H1 (cell line): ENCODE data around the gene UGT1A6. TPM values are rescaled to one million over a fixed set of nuclear protein-coding genes. Genes with fewer than 3 reads are reported as not detected.

Experiments
- CTCF ChIA-PET: fragments of 300-600 bp; sonication (Branson Sonifier 250); formaldehyde crosslinking; loops from one replicate; lab custom pipeline; 2021; ENCODE audit not compliant: partially characterized antibody; lab: Charles Lee
- POLR2A ChIA-PET: fragments of 300-600 bp; sonication (Branson Sonifier 250); formaldehyde crosslinking; loops from one replicate; lab custom pipeline; 2021; ENCODE audit warnings: inconsistent platforms; ENCODE audit not compliant: partially characterized antibody; lab: Charles Lee
- DNase-seq, 2 experiments: peaks; one replicate each; pipeline versions ENCODE4 v3.0.0 to v3.0.0-alpha.2; 2010 to 2022; ENCODE audit warnings: low spot score in 2 of 2, low read depth in 1 of 2, mixed read lengths in 1 of 2
- FAIRE-seq: peaks from 2 replicates; lab custom pipeline; 2011; peaks lifted over from hg19 to GRCh38; lab: Jason Lieb, UNC
- H2AFZ ChIP-seq: 2 replicates; pipeline ENCODE4 v1.8.1; 2012; ENCODE audit warnings: low read length, inconsistent platforms
- H2AK5ac ChIP-seq: 2 replicates; pipeline ENCODE4 v1.6.1; 2013; ENCODE audit warnings: low read depth, low read length
- H2BK120ac ChIP-seq: replicated peaks from 2 replicates; pipeline ENCODE3; 2013; ENCODE audit warnings: low read depth, low read length, inconsistent platforms
- H2BK12ac ChIP-seq: 2 replicates; pipeline ENCODE4 v1.6.1; 2013; ENCODE audit warnings: low read depth, low read length
- H2BK15ac ChIP-seq: 2 replicates; pipeline ENCODE4 v1.6.1; 2013; ENCODE audit warnings: low read length
- H2BK20ac ChIP-seq: 2 replicates; pipeline ENCODE4 v1.6.1; 2013; ENCODE audit warnings: low read length
- H2BK5ac ChIP-seq: 2 replicates; pipeline ENCODE4 v1.6.1; 2013; ENCODE audit warnings: low read depth, low read length
- H3K14ac ChIP-seq: 2 replicates; pipeline ENCODE4 v1.6.1; 2013; ENCODE audit warnings: inconsistent platforms; ENCODE audit not compliant: insufficient read length
- H3K18ac ChIP-seq: 2 replicates; pipeline ENCODE4 v1.6.1; 2013; ENCODE audit warnings: low read length; ENCODE audit errors: extremely low read depth
- H3K23ac ChIP-seq: 2 replicates; pipeline ENCODE4 v1.6.1; 2013; ENCODE audit warnings: inconsistent platforms; ENCODE audit not compliant: insufficient read length
- H3K23me2 ChIP-seq: 2 replicates; pipeline ENCODE4 v1.6.1; 2013; ENCODE audit warnings: low read depth, low read length
- H3K27ac ChIP-seq: 2 replicates; pipeline ENCODE4 v1.6.1; 2011; ENCODE audit warnings: low read depth, low read length, inconsistent platforms
- H3K27me3 ChIP-seq, 4 experiments: replicated peaks in 1 of 4; 1 replicate in 1 of 4; 2 replicates in 3 of 4; pipeline versions ENCODE4 v1.6.1 to v1.8.1; 2011 to 2013; ENCODE audit warnings: low read length in 3 of 4, mild to moderate bottlenecking in 3 of 4, inconsistent platforms in 2 of 4, mixed read lengths in 2 of 4, moderate library complexity in 1 of 4; ENCODE audit not compliant: control insufficient read depth in 3 of 4, insufficient read depth in 3 of 4; ENCODE audit errors: extremely low read depth in 1 of 4
- H3K36me3 ChIP-seq, 4 experiments: 2 replicates each; pipeline versions ENCODE4 v1.6.1 to v1.8.1; 2011 to 2013; ENCODE audit warnings: mild to moderate bottlenecking in 4 of 4, low read length in 3 of 4, moderate library complexity in 2 of 4, control low read depth in 1 of 4, inconsistent platforms in 1 of 4; ENCODE audit not compliant: insufficient read depth in 4 of 4, control insufficient read depth in 2 of 4
- H3K4ac ChIP-seq: replicated peaks from 2 replicates; pipeline ENCODE3; 2013; ENCODE audit warnings: low read length, low read depth, mixed read lengths, inconsistent platforms; ENCODE audit not compliant: insufficient read length
- H3K4me1 ChIP-seq, 4 experiments: replicated peaks in 1 of 4; 1 replicate in 1 of 4; 2 replicates in 3 of 4; pipeline versions ENCODE4 v1.6.1 to v1.8.1; 2011 to 2013; ENCODE audit warnings: low read length in 3 of 4, inconsistent platforms in 2 of 4, mixed read lengths in 1 of 4; ENCODE audit not compliant: insufficient read depth in 4 of 4, control insufficient read depth in 3 of 4
- H3K4me2 ChIP-seq, 2 experiments: 2 replicates each; pipeline versions ENCODE4 v1.6.1 to v1.8.1; 2011 to 2013; ENCODE audit warnings: low read depth in 2 of 2, low read length in 2 of 2, control low read depth in 1 of 2, inconsistent platforms in 1 of 2, mild to moderate bottlenecking in 1 of 2; ENCODE audit not compliant: insufficient read depth in 1 of 2
- H3K4me3 ChIP-seq, 4 experiments: fragments of 200-600, 300-600 bp in 1 of 4; sonication (generic), shearing (Covaris generic), sonication (Bioruptor Twin) in 1 of 4; 2 replicates each; pipeline versions ENCODE4 v1.5.1 to v1.8.1; 2011 to 2016; ENCODE audit warnings: low read length in 4 of 4, low read depth in 3 of 4, control low read depth in 2 of 4, inconsistent platforms in 2 of 4, mild to moderate bottlenecking in 2 of 4, mixed read lengths in 1 of 4, moderate library complexity in 1 of 4; ENCODE audit not compliant: insufficient read depth in 2 of 4; ENCODE audit errors: extremely low read depth in 1 of 4
- H3K56ac ChIP-seq: replicated peaks from 2 replicates; pipeline ENCODE3; 2013; ENCODE audit warnings: low read depth, mild to moderate bottlenecking, mixed read lengths, low read length, inconsistent platforms; ENCODE audit not compliant: insufficient read length
- H3K79me1 ChIP-seq: 2 replicates; pipeline ENCODE4 v1.6.1; 2013; ENCODE audit warnings: low read depth, low read length, control low read depth
- H3K79me2 ChIP-seq, 2 experiments: 2 replicates each; pipeline versions ENCODE4 v1.6.1 to v1.8.1; 2012 to 2013; ENCODE audit warnings: low read length in 2 of 2, mild to moderate bottlenecking in 2 of 2, inconsistent platforms in 1 of 2; ENCODE audit not compliant: insufficient read depth in 2 of 2, control insufficient read depth in 1 of 2
- H3K9ac ChIP-seq, 4 experiments: replicated peaks in 1 of 4; 1 replicate in 1 of 4; 2 replicates in 3 of 4; pipeline versions ENCODE4 v1.6.1 to v1.8.1; 2011 to 2013; ENCODE audit warnings: low read depth in 3 of 4, low read length in 3 of 4, control low read depth in 2 of 4, mild to moderate bottlenecking in 2 of 4, moderate library complexity in 2 of 4, inconsistent platforms in 1 of 4; ENCODE audit errors: extremely low read depth in 1 of 4
- H3K9me3 ChIP-seq, 2 experiments: 2 replicates each; pipeline versions ENCODE4 v1.6.1 to v1.8.1; 2012 to 2013; ENCODE audit warnings: mild to moderate bottlenecking in 2 of 2, moderate library complexity in 2 of 2, control low read depth in 1 of 2, inconsistent platforms in 1 of 2, low read depth in 1 of 2, low read length in 1 of 2, mixed read lengths in 1 of 2; ENCODE audit not compliant: insufficient read depth in 2 of 2
- H4K20me1 ChIP-seq, 2 experiments: replicated peaks in 1 of 2; 2 replicates each; pipeline versions ENCODE3 to v1.8.1; 2011 to 2013; ENCODE audit warnings: inconsistent platforms in 2 of 2, low read length in 2 of 2, mild to moderate bottlenecking in 1 of 2; ENCODE audit not compliant: insufficient read depth in 2 of 2, control insufficient read depth in 1 of 2
- H4K5ac ChIP-seq: 2 replicates; pipeline ENCODE4 v1.6.1; 2013; ENCODE audit warnings: low read length, low read depth, mixed read lengths, inconsistent platforms; ENCODE audit not compliant: insufficient read length
- H4K8ac ChIP-seq: 2 replicates; pipeline ENCODE4 v1.8.0; 2013; ENCODE audit warnings: mild to moderate bottlenecking, moderate library complexity, low read length, inconsistent platforms; ENCODE audit not compliant: insufficient read depth; ENCODE audit errors: extremely low read depth
- H4K91ac ChIP-seq: replicated peaks from 2 replicates; pipeline ENCODE3; 2013; ENCODE audit warnings: low read length, mixed read lengths, inconsistent platforms; ENCODE audit not compliant: insufficient read length
- CTBP2 ChIP-seq: IDR thresholded peaks from 2 replicates; pipeline ENCODE4 v1.7.0; 2011; ENCODE audit warnings: borderline replicate concordance, mild to moderate bottlenecking, moderate library complexity, mixed read lengths, low read length; ENCODE audit not compliant: insufficient read depth, insufficient read length
- PHF8 ChIP-seq: fragments of 200-600 bp; sonication (generic); conservative IDR thresholded peaks from 2 replicates; pipeline ENCODE4 v1.7.1; 2012; ENCODE audit warnings: low read depth, mild to moderate bottlenecking, inconsistent platforms, low read length, moderate library complexity
- POLR2A ChIP-seq, 2 experiments: IDR thresholded peaks; 1 replicate in 1 of 2; 2 replicates in 1 of 2; pipeline ENCODE4 v1.6.1; 2011; ENCODE audit warnings: low read depth in 2 of 2, low read length in 2 of 2, mild to moderate bottlenecking in 2 of 2; ENCODE audit errors: control extremely low read depth in 1 of 2
- RXRA ChIP-seq: IDR thresholded peaks from 2 replicates; pipeline ENCODE4 v1.6.1; 2011; ENCODE audit warnings: low read depth, mild to moderate bottlenecking, low read length, moderate library complexity; ENCODE audit not compliant: insufficient read depth
- SIX5 ChIP-seq: IDR thresholded peaks from 2 replicates; pipeline ENCODE4 v1.6.1; 2011; ENCODE audit warnings: mild to moderate bottlenecking, low read depth, low read length
- SP4 ChIP-seq: IDR thresholded peaks from 2 replicates; pipeline ENCODE4 v1.6.1; 2012; ENCODE audit warnings: low read length, inconsistent platforms
- TAF7 ChIP-seq: optimal IDR thresholded peaks from 2 replicates; pipeline ENCODE3; 2011; ENCODE audit warnings: low read depth, mild to moderate bottlenecking, inconsistent platforms, low read length, moderate library complexity, borderline replicate concordance
- WGBS, 2 experiments: shearing (Covaris generic) in 1 of 2; methylation state at CpG; one replicate each; pipeline versions ENCODE4 v1.1.6 to v1.1.7; 2013 to 2015; ENCODE audit warnings: low lambda C conversion rate in 2 of 2, mixed read lengths in 2 of 2, inconsistent platforms in 1 of 2, low coverage in 1 of 2, missing lambda C conversion rate in 1 of 2; ENCODE audit not compliant: insufficient replicate concordance in 2 of 2, insufficient coverage in 1 of 2, insufficient read length in 1 of 2; ENCODE audit errors: extremely low coverage in 1 of 2, missing lambda C conversion rate in 1 of 2; 5-methylcytosine and 5-hydroxymethylcytosine counted together
- polyA plus RNA-seq, 7 experiments: library from polyadenylated mRNA; depleted of rRNA in 3 of 7; stranded (reverse) in 5 of 7; unstranded in 2 of 7; fragments of >200 nt in 5 of 7; fragments of 200-250 nt in 2 of 7; gene quantifications; 1 replicate in 5 of 7; 2 replicates in 1 of 7; 4 replicates in 1 of 7; pipeline versions ENCODE4 v1.2.1 to v1.2.3, GENCODE V29; 2011 to 2013; ENCODE audit warnings: missing spikeins in 2 of 7, mixed read lengths in 2 of 7
- total RNA-seq: library from RNA; stranded (reverse); fragmentation: NEBNext Ultra II Directional; extraction: Animal tissue kit (Norgen Biotek cat#: 25700); gene quantifications from 2 replicates; pipeline ENCODE4 v1.2.1, GENCODE V29; 2021

Gene UGT1A6
- total and polyA plus RNA-seq, 2 of the 8 experiments (the other 6 are each of a cell fraction or from before 2014, with no cell fraction given) = not detected

GRCh38 chr2:233747283-233747544 is 54.5 kb downstream of the UGT1A6 start:
- no peak overlapping the region for H2BK12ac ChIP-seq
- no peak overlapping the region for H3K27ac ChIP-seq

More at GRCh38 chr2:233747283-233747544, 54.5 kb downstream of the UGT1A6 start:
- H3K27me3 ChIP-seq = no peaks in the 10 kb centered on the region
- H3K79me1 ChIP-seq = no peaks in the 10 kb centered on the region
- H2BK20ac ChIP-seq = no peak overlapping the region
- no peak overlapping the region for H3K56ac ChIP-seq
- no peak overlapping the region for H4K91ac ChIP-seq
- no peak overlapping the region for H3K23ac ChIP-seq
- CTCF ChIA-PET = interaction anchor here (0.8 kb wide), 1 partner anchor 86 kb away, joined by 4 read pairs; no protein-coding TSS in a partner anchor
- no peak for TF ChIP-seq SP4
- no peak for TF ChIP-seq PHF8
- no peak for TF ChIP-seq POLR2A (IDR thresholded peaks at IDR 0.05; ENCODE audit: control extremely low read depth in 1 of 2, low read depth in 2 of 2, low read length in 2 of 2)
- no peak for TF ChIP-seq TAF7
- no peak for TF ChIP-seq SIX5
- TF ChIP-seq RXRA = no peak
- TF ChIP-seq CTBP2 = no peak
- TF ChIP-seq, all 59 proteins: peak for 0
- Histone ChIP-seq H3K9me3 (peaks cover 18 to 32% of the 10 kb centered on the region in 2 experiments), H2BK15ac (no peak overlapping the region), H3K79me2 (no peaks in the 10 kb centered on the region), H3K36me3 (no peaks in the 10 kb centered on the region), H3K4ac (no peak overlapping the region), H2AFZ (no peak overlapping the region), H2BK120ac (no peak overlapping the region), H4K5ac (no peak overlapping the region), H3K4me3 (no peak overlapping the region), H3K14ac (no peak overlapping the region), H4K20me1 (no peaks in the 10 kb centered on the region), H3K18ac (no peak overlapping the region), H3K4me1 (no peaks in the 10 kb centered on the region), H4K8ac (no peak overlapping the region), H3K23me2 (no peaks in the 10 kb centered on the region), H2BK5ac (no peak overlapping the region), H3K4me2 (no peak overlapping the region), H2AK5ac (no peak overlapping the region), H3K9ac (no peak overlapping the region)
- POLR2A ChIA-PET = no interaction called here
- FAIRE-seq (no peak), DNase-seq (no peak)
- WGBS, 2 experiments = 79% methylated on average over 2 of the region's 6 CpGs; no CpG with 5 or more reads in 1 of the 2 experiments
